Gastroesophageal sphincter (tissue), 3 donors: Measurements from ENCODE around the gene NAT9.

Experiments
- EP300 ChIP-seq: sonication (generic); formaldehyde crosslinking; IDR thresholded peaks from one replicate; pipeline ENCODE4 v1.6.1; 2017; ENCODE audit warnings: antibody characterized with exemption, mild to moderate bottlenecking
- POLR2A ChIP-seq, 2 donors: fragments of 450-650 bp; IDR thresholded peaks; one replicate each; pipeline ENCODE4 v1.6.1; 2017; ENCODE audit warnings: antibody characterized with exemption in 2 of 2, mild to moderate bottlenecking in 2 of 2, moderate library complexity in 1 of 2
- POLR2AphosphoS5 ChIP-seq: sonication (generic); formaldehyde crosslinking; IDR thresholded peaks from one replicate; pipeline ENCODE4 v1.6.1; 2017; ENCODE audit warnings: antibody characterized with exemption
- TF ChIP-seq, protein P1 (sequence below), 4 experiments: fragments of 200-600 bp in 2 of 4; fragments of 450-650 bp in 2 of 4; sonication (generic) in 1 of 4; IDR thresholded peaks; one replicate each; pipeline ENCODE4 v1.5.1; 2017 to 2019; ENCODE audit warnings: antibody characterized with exemption in 4 of 4, mild to moderate bottlenecking in 2 of 4, moderate library complexity in 2 of 4

DNA sequence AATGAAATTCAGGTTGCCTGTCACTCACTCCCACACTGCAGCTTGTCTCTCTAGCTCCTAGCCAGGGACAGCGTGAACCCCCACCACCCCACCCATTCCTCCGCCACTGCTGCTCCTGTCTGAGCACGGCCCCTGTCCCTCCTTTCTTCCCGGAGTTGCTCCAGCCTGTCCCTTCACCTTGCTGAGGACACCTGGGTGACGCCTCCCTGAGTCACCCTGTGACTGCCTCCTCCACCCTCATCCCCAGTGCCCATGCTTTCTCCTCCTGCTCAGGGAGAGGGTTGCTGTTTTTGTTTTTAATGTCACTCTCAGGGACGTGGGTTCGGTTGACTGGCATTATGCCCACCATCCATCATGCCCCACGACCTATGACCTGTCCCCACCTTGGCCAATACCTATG, 25.8 kb upstream of the NAT9 start:
- TF ChIP-seq, protein P1, sequence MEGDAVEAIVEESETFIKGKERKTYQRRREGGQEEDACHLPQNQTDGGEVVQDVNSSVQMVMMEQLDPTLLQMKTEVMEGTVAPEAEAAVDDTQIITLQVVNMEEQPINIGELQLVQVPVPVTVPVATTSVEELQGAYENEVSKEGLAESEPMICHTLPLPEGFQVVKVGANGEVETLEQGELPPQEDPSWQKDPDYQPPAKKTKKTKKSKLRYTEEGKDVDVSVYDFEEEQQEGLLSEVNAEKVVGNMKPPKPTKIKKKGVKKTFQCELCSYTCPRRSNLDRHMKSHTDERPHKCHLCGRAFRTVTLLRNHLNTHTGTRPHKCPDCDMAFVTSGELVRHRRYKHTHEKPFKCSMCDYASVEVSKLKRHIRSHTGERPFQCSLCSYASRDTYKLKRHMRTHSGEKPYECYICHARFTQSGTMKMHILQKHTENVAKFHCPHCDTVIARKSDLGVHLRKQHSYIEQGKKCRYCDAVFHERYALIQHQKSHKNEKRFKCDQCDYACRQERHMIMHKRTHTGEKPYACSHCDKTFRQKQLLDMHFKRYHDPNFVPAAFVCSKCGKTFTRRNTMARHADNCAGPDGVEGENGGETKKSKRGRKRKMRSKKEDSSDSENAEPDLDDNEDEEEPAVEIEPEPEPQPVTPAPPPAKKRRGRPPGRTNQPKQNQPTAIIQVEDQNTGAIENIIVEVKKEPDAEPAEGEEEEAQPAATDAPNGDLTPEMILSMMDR (IDR thresholded peaks at IDR 0.05) = no peak
- no peak for TF ChIP-seq POLR2AphosphoS5
- TF ChIP-seq POLR2A (IDR thresholded peaks at IDR 0.05) = no peak
- TF ChIP-seq EP300 = no peak
